HG03095 (cell line): Measurements from ENCODE around the gene HNF1B.

Experiments
- ATAC-seq: cut with Tn5 transposase; IDR thresholded peaks from one replicate; pipeline ENCODE4 v1.9.1; 2021; ENCODE audit warnings: moderate library complexity; ENCODE audit not compliant: unreplicated experiment

Gene HNF1B

GRCh38 chr17:37762666-37763065, 17.8 kb upstream of the HNF1B start:
- ATAC-seq, result no peak

- ATAC-seq, result no peak
Observed at GRCh38 chr17:37761961-37762360, 17.1 kb upstream of the HNF1B start.

- no peak for ATAC-seq
Observed at GRCh38 chr17:37761059-37761458, 16.2 kb upstream of the HNF1B start.

GRCh38 chr17:37759014-37759637, 14.3 kb upstream of the HNF1B start:
- ATAC-seq, result no peak

- no peak for ATAC-seq
Observed at GRCh38 chr17:37756051-37756450, 11.2 kb upstream of the HNF1B start.

- ATAC-seq, result no peak
Observed at GRCh38 chr17:37755455-37755854, 10.6 kb upstream of the HNF1B start.

GRCh38 chr17:37754363-37754762, 9.5 kb upstream of the HNF1B start:
- no peak for ATAC-seq

GRCh38 chr17:37752482-37752881, 7.6 kb upstream of the HNF1B start:
- no peak for ATAC-seq

GRCh38 chr17:37750768-37751475, 6.1 kb upstream of the HNF1B start:
- no peak for ATAC-seq

- ATAC-seq, result no peak
Observed at GRCh38 chr17:37750292-37750691, 5.4 kb upstream of the HNF1B start.

- ATAC-seq, result no peak
Observed at GRCh38 chr17:37747222-37747621, 2.4 kb upstream of the HNF1B start.

GRCh38 chr17:37746617-37747016, 1.8 kb upstream of the HNF1B start:
- no peak for ATAC-seq

- ATAC-seq, result no peak
Observed at GRCh38 chr17:37745801-37746426, 1.1 kb upstream of the HNF1B start.

GRCh38 chr17:37744633-37744927, 279 bp downstream of the HNF1B start:
- no peak for ATAC-seq

- no peak for ATAC-seq
Observed at GRCh38 chr17:37743875-37744632, 805 bp downstream of the HNF1B start.

GRCh38 chr17:37743612-37743874, 1.3 kb downstream of the HNF1B start:
- no peak for ATAC-seq

GRCh38 chr17:37742762-37743611, 1.9 kb downstream of the HNF1B start:
- ATAC-seq, result no peak

GRCh38 chr17:37742116-37742761, 2.6 kb downstream of the HNF1B start:
- no peak for ATAC-seq

- ATAC-seq, result no peak
Observed at GRCh38 chr17:37741341-37742115, 3.3 kb downstream of the HNF1B start.

- no peak for ATAC-seq
Observed at GRCh38 chr17:37740915-37741314, 3.9 kb downstream of the HNF1B start.
